IPS DF 19.7 (cell line): Measurements from ENCODE around the gene GPC6.

Source experiments
- DNase-seq: peaks from one replicate; pipeline ENCODE4 v3.0.0-alpha.2; 2013; ENCODE audit warnings: low read depth, low spot score

The GPC6 gene

DNA sequence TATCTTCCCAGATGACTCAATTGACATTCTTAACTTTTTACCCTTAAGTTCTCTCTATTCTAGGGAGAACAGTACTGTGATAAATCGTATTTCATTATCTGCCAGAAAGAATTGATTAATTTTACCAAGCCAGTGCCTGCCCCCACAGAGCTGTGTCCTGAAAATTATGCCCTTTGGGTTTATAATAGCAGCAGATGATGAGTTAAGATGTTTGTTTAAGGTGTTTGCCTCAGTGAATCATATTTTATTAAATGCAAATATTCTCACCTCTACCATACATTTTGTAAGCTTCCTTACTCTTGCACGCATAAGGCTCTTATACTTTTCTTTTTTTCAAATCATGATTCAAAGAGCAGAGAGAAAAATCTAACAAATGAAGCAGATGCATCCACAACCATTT lies 934.3 kb downstream of the GPC6 start:
- DNase-seq = no peak

DNA sequence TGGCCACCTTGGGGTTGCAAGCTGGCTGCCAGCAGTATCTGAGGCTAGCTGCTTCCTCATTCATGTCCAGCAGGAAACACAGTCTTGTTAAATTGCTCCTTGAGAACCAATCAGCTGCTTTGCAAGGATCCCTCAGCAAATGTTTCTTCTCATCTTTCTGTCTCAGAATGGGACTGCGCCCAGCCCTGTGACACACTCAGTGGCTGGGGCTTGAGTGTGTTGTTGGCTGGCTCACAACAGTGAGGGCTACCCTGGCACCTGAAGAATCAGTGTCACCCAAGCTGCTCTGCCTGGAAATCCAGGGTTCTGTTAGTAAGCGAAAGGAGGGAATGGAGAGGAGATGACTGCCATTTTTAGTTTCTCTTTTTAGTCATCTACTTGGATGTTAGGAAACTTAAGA lies 935.7 kb downstream of the GPC6 start:
- DNase-seq = no peak

DNA sequence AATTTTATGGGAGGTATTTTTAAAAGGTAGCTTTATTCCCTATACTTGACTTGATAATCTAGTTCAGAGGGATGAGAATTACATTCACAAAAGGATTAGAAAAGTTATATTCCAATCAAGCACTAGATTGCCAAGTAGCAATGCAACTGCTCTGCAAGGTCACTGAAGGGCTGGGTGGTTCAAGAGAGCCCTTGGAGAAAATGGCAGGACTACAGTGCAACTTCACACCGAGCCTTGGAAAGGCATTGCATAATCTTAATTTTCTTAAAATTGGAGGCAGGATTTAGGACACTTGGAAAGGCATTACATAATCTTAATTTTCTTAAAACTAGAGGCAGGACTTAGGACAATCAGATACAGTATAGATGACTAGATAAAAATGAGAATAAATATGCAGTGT lies 936.9 kb downstream of the GPC6 start:
- DNase-seq = no peak

DNA sequence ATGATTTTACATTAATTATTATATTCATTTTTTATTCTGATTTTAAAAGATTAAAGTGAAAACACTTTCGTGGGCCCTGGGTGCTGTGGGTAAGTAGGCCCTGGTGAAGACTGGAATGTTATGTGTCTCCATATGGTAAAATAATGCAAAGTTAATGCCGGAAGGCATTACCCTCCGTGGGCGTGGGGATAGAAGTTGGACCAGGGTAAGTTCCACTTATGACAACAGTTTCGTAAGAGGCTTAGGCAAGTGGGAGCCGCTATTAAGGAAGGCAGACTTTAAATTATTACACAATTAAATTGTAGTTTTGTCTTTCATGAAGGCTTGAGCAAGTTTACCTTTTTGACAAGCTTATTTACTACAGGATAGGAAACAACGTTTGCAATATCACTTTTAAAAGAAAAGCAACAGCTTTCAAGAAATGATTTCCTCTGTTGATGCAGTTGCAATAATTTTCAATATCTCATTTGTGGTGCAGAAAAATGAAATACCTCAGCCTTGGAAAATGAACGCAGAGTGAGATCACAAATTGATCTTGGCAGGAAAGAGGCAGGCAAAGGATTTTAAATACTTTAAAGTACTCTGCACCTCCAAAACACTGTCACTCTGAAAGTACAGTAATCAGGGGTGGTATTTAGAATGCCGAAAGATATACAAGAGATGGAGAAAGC lies 942.3 kb downstream of the GPC6 start:
- no peak for DNase-seq

DNA sequence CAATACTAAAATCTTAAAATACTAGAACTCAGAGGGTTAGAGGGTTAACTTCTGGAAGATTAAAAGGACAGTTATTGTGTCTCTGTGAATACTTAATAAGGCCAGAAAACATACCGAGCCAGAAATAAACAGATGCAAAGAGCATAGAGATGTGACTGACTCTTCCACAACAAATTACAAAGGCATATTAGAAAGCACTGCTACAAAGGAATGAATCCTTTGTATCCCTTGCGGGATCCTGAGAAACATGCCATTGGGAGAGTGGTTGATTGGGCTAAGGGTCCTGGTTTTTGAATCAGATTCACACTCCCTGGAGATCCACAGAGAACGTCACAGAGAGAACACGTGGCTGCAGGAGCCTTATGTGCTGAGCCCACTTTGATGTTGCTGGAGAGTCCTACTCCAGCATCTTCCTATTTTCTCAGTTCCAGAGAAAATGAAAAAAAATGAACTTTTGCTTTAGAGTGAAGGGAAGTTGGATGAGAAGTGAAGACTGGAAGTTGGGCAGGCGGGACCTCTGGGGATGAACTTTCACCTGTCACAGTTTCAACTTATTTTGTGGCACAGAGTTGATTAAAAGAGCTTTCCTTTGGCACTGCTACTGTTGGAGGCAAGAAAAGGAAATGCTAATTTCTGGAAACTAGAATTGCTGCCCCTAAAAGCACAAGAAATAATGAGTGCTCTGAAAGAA lies 943.0 kb downstream of the GPC6 start:
- no peak for DNase-seq

DNA sequence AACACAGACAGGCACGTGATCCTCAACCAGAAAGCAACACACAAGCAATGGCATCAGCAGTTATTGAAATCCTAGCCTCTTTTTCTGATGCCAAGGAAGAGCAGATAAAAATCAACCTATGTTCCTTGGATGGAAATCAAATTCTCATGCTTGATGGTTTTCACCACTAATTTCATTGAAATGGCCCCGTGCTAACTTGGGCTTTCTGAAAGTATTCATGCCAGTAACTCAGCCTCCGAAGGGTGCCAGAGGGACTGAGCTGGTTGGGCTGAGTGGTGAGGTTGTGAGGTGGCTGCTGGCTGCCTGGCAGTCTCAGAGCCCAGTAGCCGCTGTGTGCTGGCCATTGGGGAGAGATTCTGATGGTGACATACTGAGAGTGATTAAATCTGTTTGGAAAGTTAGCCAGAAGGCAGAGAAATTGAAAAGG lies 943.6 kb downstream of the GPC6 start:
- DNase-seq = no peak

DNA sequence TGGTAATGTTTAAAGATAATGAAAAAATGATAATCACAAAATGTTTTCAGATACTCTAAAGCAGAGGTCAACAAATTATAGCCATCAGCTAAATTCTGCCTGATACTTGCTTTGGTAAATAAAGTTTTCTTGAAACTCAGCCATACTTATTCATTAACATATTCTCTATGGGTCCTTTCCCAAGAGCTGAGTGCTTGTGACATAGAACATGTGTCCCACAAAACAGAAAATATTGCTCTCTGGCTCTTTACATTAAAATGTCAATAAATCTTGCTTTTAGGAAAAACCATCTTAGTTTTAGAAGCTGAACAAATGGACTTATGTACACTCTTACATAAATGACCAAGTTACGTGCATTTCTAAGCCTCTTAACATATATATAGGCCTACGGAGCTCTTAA lies 945.8 kb downstream of the GPC6 start:
- no peak for DNase-seq

DNA sequence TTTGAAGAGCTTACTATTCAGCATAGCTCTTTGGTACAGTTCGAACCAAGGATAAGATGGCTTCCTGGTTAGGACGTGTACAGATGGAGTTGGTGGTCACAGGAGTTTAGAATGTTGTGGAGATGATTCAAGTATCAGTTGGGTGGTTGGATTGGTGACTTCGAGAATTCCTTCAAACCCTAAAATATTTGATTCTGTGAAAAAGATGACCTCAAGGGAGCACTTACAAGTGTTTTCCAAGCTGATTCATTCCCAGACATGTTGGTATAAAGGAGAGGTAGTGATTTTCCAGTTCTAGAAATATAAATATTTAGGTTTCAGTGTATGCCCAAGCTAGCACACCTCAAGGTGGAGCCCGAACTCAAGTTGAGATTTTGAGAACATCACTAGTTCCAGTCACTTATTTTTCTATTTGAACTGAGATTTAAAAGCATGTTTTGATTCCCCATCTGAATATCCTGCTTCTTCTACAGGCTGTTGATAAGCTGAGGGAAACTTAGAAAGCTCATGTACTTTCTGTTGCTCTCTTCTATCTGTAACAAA lies 946.8 kb downstream of the GPC6 start:
- no peak for DNase-seq

DNA sequence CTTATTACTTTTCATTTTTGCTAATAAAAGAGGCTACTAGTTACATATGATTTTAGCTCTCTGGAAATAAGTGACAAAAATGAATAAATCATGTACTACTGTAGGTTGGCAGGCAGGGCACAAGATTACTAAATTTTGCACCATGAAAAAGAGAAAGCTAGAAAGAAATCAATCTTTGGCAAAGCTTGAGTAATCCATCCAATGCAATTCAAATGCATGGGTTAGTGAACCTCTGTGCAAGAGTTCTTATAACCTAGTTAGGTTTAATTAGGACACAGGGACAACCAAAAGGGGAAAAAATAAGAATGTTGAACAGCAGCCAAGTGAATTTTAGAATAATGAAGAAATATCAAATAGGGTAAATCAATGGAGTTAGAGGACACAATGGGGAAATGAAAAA lies 947.4 kb downstream of the GPC6 start:
- DNase-seq = no peak

DNA sequence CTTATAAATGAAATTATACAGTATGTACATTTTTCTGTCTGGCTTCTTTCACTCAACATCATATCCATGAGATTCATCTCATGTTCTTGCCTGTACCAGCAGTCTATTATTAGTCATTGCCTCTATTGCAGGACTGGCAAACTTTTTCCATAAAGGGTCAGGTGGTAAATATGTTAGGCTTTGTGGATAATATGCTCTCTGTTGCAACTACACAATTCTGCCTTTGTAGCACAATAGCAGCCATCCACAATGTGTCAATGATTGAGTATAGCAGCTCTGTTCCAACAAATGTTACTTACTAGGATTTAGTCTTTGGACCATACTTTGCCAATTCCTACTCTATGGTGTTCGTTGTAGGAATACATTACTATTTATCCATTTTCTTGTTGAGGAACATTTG lies 948.5 kb downstream of the GPC6 start:
- no peak for DNase-seq

DNA sequence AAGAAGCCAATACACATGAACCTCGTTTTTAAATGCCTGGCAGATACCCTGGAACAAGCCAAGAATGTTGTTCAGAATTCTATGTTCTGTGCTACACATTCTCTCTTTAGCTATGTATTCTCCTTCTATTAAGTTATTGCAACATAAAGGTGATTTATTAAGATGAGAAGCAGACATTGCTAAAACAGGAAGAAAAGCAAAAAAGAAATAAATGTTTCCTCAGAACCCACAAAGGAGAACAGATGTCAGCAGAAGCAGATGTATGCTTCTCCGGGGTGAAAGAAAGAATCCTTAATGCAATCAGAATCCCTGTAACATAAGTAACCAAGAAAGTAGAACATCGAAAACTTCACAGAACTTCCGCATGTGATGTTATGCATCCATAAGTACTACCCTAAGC lies 950.0 kb downstream of the GPC6 start:
- no peak for DNase-seq

DNA sequence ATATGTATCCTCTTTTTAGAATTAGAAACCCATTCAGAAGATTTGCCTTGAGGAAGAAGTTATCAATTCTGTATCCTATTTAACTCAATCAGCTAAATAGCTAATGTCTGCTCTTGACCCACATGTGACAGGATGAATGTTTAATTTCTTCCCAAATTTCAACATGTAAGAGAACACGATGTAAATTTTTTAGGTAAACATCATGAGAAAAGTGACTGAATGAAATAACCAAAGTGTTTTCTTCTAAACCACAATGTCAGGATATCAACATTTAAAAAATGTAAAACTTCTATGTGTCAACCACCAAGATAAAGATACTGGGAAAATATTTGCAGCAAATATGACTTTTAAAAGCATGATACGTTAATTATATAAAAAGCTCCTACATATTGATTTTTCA lies 950.4 kb downstream of the GPC6 start:
- DNase-seq = no peak

DNA sequence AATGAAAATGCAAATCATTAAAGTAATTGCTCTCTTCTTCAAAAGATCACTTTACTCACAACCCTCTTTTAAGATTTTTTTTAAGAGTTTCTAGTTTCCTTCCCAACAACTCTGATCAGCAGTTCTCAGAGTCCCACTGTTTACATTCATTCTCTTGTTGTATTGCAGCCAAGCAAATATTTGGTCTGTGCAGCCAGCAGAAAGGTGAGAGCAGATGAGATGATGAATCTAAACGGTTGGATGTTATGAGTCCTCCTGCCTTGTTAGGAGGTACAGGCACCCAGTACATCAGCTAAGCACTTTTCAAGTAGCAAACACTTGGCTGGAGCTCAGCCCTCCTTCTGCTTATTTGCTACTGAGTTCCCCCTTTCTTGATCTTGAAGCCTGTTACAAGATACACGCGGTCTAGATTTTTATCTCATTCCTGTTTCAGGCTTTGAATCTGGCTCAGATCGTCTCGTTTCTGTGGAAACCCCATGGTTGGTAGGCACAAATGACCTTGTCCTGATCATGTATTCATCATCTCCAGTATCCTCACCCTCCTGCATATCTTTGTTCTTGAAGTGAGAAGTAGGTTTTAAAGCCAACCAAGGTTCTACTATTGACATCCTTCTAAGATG lies 952.1 kb downstream of the GPC6 start:
- no peak for DNase-seq

DNA sequence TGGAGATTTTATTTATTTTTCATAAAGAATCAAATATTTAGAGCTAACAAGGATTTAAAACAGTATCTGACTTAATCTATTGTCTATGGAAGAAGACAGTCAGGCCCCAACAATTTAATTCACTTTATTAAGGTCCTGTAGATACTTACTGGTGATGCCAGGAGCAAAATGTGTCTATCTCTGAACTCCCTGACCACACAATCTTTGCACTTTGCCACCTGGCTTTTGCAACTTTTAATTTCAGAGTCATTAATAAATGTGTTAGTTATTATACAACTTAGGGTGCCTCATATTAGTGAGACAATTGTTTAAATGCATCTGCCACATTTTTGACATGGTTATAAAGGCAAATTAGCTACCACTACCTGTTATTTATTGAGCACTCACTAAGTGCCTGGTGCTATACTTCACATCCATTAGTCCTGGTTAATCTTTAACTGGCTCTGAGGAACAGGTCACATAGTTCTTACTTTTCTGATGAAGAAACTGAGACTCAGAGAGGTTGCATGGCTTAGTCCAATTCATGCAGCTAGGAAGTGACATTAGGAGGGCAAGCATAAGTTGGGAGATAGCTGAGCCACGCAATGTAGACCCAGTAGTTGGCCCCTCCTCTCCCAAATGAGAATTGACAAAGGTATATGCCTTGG lies 955.0 kb downstream of the GPC6 start:
- DNase-seq = no peak

DNA sequence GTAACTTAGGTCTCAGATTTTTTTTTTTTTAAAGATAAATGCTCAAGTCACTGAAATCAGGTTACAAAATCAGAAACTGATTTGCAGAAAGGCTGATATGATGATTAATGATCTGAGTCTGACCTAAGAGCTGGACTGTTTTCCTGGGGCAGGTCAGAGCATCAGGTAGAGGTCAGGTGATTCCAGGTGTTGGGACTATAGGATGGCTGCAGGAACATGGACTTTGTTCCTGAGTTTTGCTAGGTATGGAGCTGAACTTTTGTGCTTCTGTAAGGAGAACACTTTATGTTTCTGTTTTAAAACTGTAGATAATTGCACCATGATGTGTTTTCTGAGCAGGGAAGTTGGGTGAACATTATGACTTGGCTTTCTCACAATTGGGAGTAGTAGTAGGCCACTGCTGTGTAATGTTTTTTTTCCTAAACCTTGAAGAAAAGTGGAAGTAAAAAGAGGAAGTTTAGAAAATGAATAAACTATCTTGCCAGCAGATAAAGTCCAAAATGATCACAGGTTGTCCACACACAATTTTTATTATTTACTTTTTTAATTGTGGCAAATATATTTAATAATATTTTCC lies 955.7 kb downstream of the GPC6 start:
- no peak for DNase-seq

DNA sequence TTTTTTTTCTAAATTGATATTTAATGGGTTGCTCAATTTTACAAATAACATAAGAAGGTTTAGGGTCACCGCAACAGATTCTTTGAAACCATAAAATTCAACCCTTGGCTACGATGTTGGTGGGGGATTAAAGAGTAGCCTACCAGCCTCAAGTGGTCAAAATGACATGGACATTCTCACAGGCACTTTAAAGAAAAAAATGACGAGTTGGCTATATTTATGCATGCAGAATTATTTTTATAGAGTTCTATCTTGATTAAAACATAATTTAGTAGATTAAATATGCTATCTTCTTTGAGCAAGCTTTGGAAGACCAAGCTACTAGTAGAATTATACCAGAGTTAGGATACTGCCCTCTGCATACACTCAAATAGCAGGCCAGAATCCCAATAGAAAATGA lies 959.9 kb downstream of the GPC6 start:
- no peak for DNase-seq

DNA sequence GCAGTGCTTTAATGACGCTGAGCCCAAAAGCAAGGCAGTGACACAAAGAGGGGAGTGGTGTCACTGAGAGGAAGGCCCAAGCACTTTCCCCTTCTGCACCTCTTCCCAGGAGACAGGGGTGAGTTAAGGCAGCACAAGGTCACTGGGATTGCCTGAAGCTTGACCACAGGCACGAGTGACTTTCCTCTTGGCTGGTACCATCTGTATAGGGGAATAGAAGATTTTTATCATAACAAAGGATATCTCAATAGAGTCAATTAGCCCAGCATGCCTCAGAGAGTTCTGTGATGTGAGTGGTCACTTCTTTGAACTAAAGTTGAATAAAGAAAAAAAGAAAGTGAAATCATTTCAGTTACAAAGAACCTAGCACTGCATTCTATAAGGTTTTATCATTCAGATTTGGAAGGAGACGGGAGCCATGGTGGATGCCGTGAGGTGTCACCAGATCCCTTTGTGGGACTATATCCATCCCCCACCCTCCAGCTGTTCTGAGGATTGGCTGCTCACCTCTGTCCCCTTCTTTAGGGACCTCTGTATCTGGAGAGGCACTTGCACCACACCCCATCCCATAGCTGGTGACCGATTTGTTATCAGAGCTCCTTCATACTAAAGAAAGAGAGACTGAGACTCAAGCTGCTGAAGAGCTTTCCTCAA lies 961.7 kb downstream of the GPC6 start:
- DNase-seq = peak; percentile 17

DNA sequence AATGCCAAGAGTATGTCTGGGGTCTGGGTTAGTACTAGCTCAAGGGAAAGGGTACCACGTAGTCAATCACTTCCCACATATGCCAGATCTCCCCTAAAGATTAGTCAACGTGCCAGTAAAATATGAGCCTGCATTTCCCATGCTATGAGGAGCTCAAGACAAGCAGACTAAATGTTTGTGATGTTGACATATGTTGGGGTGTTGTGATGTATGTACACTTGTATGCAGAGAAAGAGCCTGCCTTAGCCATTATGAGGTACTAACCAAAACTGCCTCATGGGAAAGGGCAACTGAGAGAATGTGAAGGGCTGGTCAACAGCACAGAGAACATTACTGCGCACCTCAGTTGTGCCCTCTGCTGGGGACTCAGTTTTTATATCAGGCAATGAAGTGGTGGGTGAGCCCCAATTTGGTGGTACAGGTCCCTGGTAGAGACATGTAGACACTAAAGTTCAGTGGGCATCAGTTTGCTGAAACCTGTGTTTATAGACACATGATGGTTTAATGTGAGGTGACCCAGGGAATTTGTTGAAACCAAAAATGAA lies 965.9 kb downstream of the GPC6 start:
- peak; percentile 38 for DNase-seq

DNA sequence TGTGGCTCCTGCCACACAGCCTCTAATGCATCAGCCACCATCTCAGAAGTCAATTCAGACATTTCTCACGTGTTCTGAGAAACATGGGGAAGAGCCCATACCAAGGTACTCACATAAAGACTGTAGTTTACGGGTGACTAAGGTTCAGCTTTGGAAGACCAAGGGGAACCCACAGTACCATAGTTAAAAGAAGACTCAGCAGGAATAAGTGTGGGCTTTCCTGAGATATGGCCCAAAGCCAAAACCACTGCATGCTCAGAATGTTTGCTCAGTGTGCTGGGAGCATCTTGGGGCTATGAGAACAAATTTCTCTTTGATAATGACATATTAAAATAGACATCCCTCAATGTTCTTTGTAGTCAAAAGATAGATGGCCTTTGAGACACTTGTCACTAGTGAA lies 969.1 kb downstream of the GPC6 start:
- DNase-seq = no peak

DNA sequence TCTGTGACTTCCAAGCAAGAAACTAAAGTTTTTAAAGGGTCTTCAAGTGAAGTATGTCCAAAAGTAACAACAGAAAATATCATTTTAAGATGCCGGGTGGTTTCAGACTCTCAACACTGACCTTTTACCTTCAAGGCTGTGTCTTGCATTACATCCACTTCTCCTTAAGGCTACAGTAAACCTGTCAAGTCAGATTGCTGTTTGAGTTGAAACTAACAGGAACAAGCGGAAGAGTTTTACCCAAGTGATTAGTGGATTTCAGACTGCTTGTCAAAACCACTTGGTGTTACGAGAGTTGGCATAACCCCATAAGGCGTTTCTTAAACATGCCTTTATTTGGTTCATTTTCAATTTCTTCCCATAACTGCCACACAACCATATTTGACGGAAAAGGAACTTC lies 969.8 kb downstream of the GPC6 start:
- no peak for DNase-seq

DNA sequence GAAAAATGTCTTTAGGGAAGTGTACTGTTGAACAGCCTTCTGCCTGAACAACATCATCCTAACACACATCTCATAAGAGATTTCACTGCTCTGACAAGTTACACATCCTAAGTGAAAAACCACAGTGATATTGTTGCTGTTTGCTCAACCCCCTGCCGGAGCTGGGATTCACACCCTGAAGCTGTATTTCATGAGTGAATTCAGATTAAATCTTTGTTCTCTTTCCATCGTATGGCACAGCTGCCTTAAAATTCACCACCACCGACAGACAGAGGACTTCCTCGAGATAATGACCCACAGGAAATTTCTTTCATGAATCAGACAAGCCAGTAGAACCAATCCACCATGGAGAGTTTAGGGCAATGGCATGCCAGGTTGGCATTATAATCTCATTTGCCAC lies 972.1 kb downstream of the GPC6 start:
- DNase-seq = no peak
